SK-N-SH (cell line): ENCODE results near the gene LSM2. TPM values are rescaled to one million over a fixed set of nuclear protein-coding genes. Genes with fewer than 3 reads are reported as not detected.
A peak's percentile ranks its signal among the peaks of the same experiment; 100 is the strongest.

Experiments used
- CTCF ChIA-PET: fragments of 300-600, 350-600 bp; formaldehyde crosslinking; extraction: SDS; loops from one replicate; lab custom pipeline; 2021; lab: Yijun Ruan, JAX
- POLR2A ChIA-PET: fragments of 350-600 bp; sonication (Branson Sonifier 250); formaldehyde crosslinking; extraction: SDS; loops from one replicate; lab custom pipeline; 2020; ENCODE audit warnings: antibody characterized with exemption, inconsistent platforms; lab: Yijun Ruan, JAX
- DNase-seq: peaks from one replicate; pipeline ENCODE4 v3.0.0; 2012
- H2AFZ ChIP-seq: fragments of 200-600 bp; sonication (generic); 2 replicates; pipeline ENCODE4 v1.8.1; 2016; ENCODE audit warnings: antibody characterized with exemption, mild to moderate bottlenecking, low read depth
- H3F3A ChIP-seq: fragments of 200-600 bp; sonication (generic); replicated peaks from 2 replicates; pipeline ENCODE3; 2016; ENCODE audit warnings: antibody characterized with exemption, mild to moderate bottlenecking; ENCODE audit not compliant: insufficient read depth
- H3K27ac ChIP-seq, 2 experiments: fragments of 200-500 bp in 1 of 2; fragments of 200-600 bp in 1 of 2; sonication (Bioruptor generic) in 1 of 2; sonication (generic), shearing (Covaris generic) in 1 of 2; 2 replicates each; pipeline versions ENCODE4 v1.5.1 to v1.6.1; 2014 to 2016; ENCODE audit warnings: low read depth in 2 of 2, inconsistent platforms in 1 of 2, low read length in 1 of 2, mild to moderate bottlenecking in 1 of 2, mixed read lengths in 1 of 2
- H3K27me3 ChIP-seq: fragments of 200-600 bp; sonication (generic), shearing (Covaris generic); 2 replicates; pipeline ENCODE4 v1.6.1; 2016; ENCODE audit warnings: mixed run types; ENCODE audit not compliant: insufficient read depth
- H3K36me3 ChIP-seq, 2 experiments: fragments of 200-500 bp in 1 of 2; fragments of 200-600 bp in 1 of 2; sonication (Bioruptor generic) in 1 of 2; sonication (generic) in 1 of 2; replicated peaks in 1 of 2; 2 replicates each; pipeline versions ENCODE3 to v1.5.1; 2014 to 2016; ENCODE audit warnings: low read length in 1 of 2, mild to moderate bottlenecking in 1 of 2; ENCODE audit not compliant: insufficient read depth in 2 of 2, control insufficient read depth in 1 of 2
- H3K4me1 ChIP-seq, 2 experiments: fragments of 200-500 bp in 1 of 2; fragments of 200-600 bp in 1 of 2; sonication (Bioruptor generic) in 1 of 2; sonication (generic), shearing (Covaris generic) in 1 of 2; 2 replicates each; pipeline versions ENCODE4 v1.5.1 to v1.6.1; 2014 to 2016; ENCODE audit warnings: low read depth in 1 of 2, low read length in 1 of 2, mixed run types in 1 of 2; ENCODE audit not compliant: insufficient read depth in 2 of 2, control insufficient read depth in 1 of 2
- H3K4me2 ChIP-seq: fragments of 200-600 bp; sonication (generic), shearing (Covaris generic); 2 replicates; pipeline ENCODE4 v1.6.1; 2017; ENCODE audit warnings: mixed run types
- H3K4me3 ChIP-seq, 2 experiments: fragments of 200-500 bp in 1 of 2; fragments of 200-600 bp in 1 of 2; sonication (Bioruptor generic) in 1 of 2; sonication (generic), shearing (Covaris generic) in 1 of 2; 2 replicates each; pipeline versions ENCODE4 v1.5.1 to v1.8.1; 2014 to 2016; ENCODE audit warnings: low read depth in 2 of 2, inconsistent platforms in 1 of 2, low read length in 1 of 2, mild to moderate bottlenecking in 1 of 2, mixed read lengths in 1 of 2, moderate library complexity in 1 of 2
- H3K79me2 ChIP-seq: fragments of 200-600 bp; sonication (generic); 2 replicates; pipeline ENCODE4 v1.8.1; 2017; ENCODE audit warnings: mild to moderate bottlenecking; ENCODE audit not compliant: insufficient read depth
- H3K9ac ChIP-seq: fragments of 200-600 bp; sonication (generic); 2 replicates; pipeline ENCODE4 v1.6.1; 2017; ENCODE audit warnings: mixed run types
- H3K9me2 ChIP-seq: fragments of 200-600 bp; sonication (generic); 2 replicates; pipeline ENCODE4 v1.6.1; 2017; ENCODE audit warnings: mixed run types
- H3K9me3 ChIP-seq: fragments of 200-600 bp; sonication (generic); 2 replicates; pipeline ENCODE4 v1.6.1; 2017; ENCODE audit warnings: mixed run types, mild to moderate bottlenecking, moderate library complexity
- H4K20me1 ChIP-seq: fragments of 200-600 bp; sonication (generic); 2 replicates; pipeline ENCODE4 v1.6.1; 2017; ENCODE audit warnings: mild to moderate bottlenecking, mixed run types; ENCODE audit not compliant: insufficient read depth
- CTCF ChIP-seq: fragments of 200-600 bp; sonication (generic); IDR thresholded peaks from 2 replicates; pipeline ENCODE4 v1.6.1; 2017; ENCODE audit warnings: antibody characterized with exemption, mild to moderate bottlenecking, moderate library complexity
- ELF1 ChIP-seq: IDR thresholded peaks from 2 replicates; pipeline ENCODE4 v1.4.0; 2012
- EZH2phosphoT487 ChIP-seq: fragments of 200-600 bp; sonication (generic); IDR thresholded peaks from 2 replicates; pipeline ENCODE4 v1.6.1; 2017; ENCODE audit warnings: low read depth, mixed run types, mild to moderate bottlenecking, antibody characterized with exemption, moderate library complexity, borderline replicate concordance
- FOSL2 ChIP-seq: IDR thresholded peaks from 2 replicates; pipeline ENCODE4 v1.4.0; 2012; ENCODE audit warnings: low read depth, mild to moderate bottlenecking, moderate library complexity, borderline replicate concordance
- FOXJ3 ChIP-seq: sonication (generic); formaldehyde crosslinking; IDR thresholded peaks from 2 replicates; pipeline ENCODE4 v1.5.1; 2020; ENCODE audit warnings: mild to moderate bottlenecking, missing genetic modification reagents
- GATA2 ChIP-seq: sonication (generic); formaldehyde crosslinking; IDR thresholded peaks from 2 replicates; pipeline ENCODE4 v1.5.0; 2020; ENCODE audit warnings: mild to moderate bottlenecking, missing genetic modification reagents
- JUND ChIP-seq: IDR thresholded peaks from 2 replicates; pipeline ENCODE4 v1.4.0; 2012
- MXI1 ChIP-seq: IDR thresholded peaks from 2 replicates; pipeline ENCODE4 v1.6.1; 2012; ENCODE audit warnings: mild to moderate bottlenecking, low read depth, low read length, improper control_type of control experiment
- NFIC ChIP-seq: IDR thresholded peaks from 2 replicates; pipeline ENCODE4 v1.4.0; 2012; ENCODE audit warnings: borderline replicate concordance
- NRF1 ChIP-seq: IDR thresholded peaks from 2 replicates; pipeline ENCODE4 v1.6.1; 2012; ENCODE audit warnings: low read depth, mild to moderate bottlenecking, low read length
- POLR2AphosphoS5 ChIP-seq: IDR thresholded peaks from 2 replicates; pipeline ENCODE4 v1.6.1; 2012; ENCODE audit warnings: low read depth, low read length
- RAD21 ChIP-seq: IDR thresholded peaks from 2 replicates; pipeline ENCODE4 v1.6.1; 2012; ENCODE audit warnings: mild to moderate bottlenecking, low read length
- RCOR1 ChIP-seq: fragments of 150-350 bp; IDR thresholded peaks from 2 replicates; pipeline ENCODE4 v1.6.1; 2017; ENCODE audit warnings: antibody characterized with exemption, low read length
- RXRA ChIP-seq: IDR thresholded peaks from 2 replicates; pipeline ENCODE4 v1.4.0; 2012; ENCODE audit warnings: low read depth, mild to moderate bottlenecking, borderline replicate concordance
- SIN3A ChIP-seq: IDR thresholded peaks from 2 replicates; pipeline ENCODE4 v1.6.1; 2012; ENCODE audit warnings: low read depth, mild to moderate bottlenecking, low read length, moderate library complexity, borderline replicate concordance
- TAF1 ChIP-seq: IDR thresholded peaks from 2 replicates; pipeline ENCODE4 v1.6.1; 2012; ENCODE audit warnings: low read depth, mild to moderate bottlenecking, low read length, moderate library complexity, borderline replicate concordance
- TCF12 ChIP-seq: IDR thresholded peaks from 2 replicates; pipeline ENCODE4 v1.4.0; 2012
- USF2 ChIP-seq: fragments of 150-350 bp; IDR thresholded peaks from 2 replicates; pipeline ENCODE4 v1.6.1; 2017; ENCODE audit warnings: antibody characterized with exemption, low read length, low read depth, borderline replicate concordance
- YY1 ChIP-seq: IDR thresholded peaks from 2 replicates; pipeline ENCODE4 v1.4.0; 2012; ENCODE audit warnings: low read depth, mild to moderate bottlenecking
- WGBS: methylation state at CpG from one replicate; pipeline ENCODE4 v1.1.6; 2017; ENCODE audit warnings: low lambda C conversion rate; 5-methylcytosine and 5-hydroxymethylcytosine counted together
- polyA plus RNA-seq, 3 experiments: library from polyadenylated mRNA; depleted of rRNA; stranded (reverse); fragments of >200 nt; gene quantifications; 2 replicates each; pipeline ENCODE4 v1.2.3, GENCODE V29; 2012
- TF ChIP-seq, protein P1 (sequence below): IDR thresholded peaks from 2 replicates; pipeline ENCODE4 v1.6.1; 2012; ENCODE audit warnings: mild to moderate bottlenecking, low read depth, low read length, moderate library complexity
- TF ChIP-seq, protein P2 (sequence below): IDR thresholded peaks from 2 replicates; pipeline ENCODE4 v1.4.0; 2012; ENCODE audit warnings: low read depth, borderline replicate concordance
- TF ChIP-seq, protein P3 (sequence below): fragments of 150-350 bp; IDR thresholded peaks from 2 replicates; pipeline ENCODE4 v1.6.1; 2016; ENCODE audit warnings: mild to moderate bottlenecking, low read depth, low read length
- TF ChIP-seq, protein P4 (sequence below): IDR thresholded peaks from 2 replicates; pipeline ENCODE4 v1.4.0; 2012; ENCODE audit warnings: low read depth

Gene LSM2
- polyA plus RNA-seq, 1 of the 3 experiments (the other 2 are of a cell fraction), result 79.1 TPM

GRCh38 chr6:31776989-31777666, 29.6 kb downstream of the LSM2 start, which contains the start of gene VWA7:
Gene VWA7, minus strand, starts transcription at chr6:31777328. Its CDS starts 549 bp downstream, at chr6:31776779.
- 22% methylated on average over 8 of the region's 15 CpGs for WGBS
- H3K9me3 ChIP-seq, result no peaks in the 10 kb centered on the region
- no peaks in the 10 kb centered on the region for H3K27me3 ChIP-seq
- DNase-seq, result peak; percentile 71
- no peak within 1 kb of the TSS for H2AFZ ChIP-seq
- H3F3A ChIP-seq, result peaks cover 3% of the 10 kb centered on the region
- H4K20me1 ChIP-seq, result no peaks in the 10 kb centered on the region
- CTCF ChIA-PET, result interaction anchor here (0.9 to 9.9 kb wide), 5 partner anchors 8 to 196 kb away, joined by 3 to 62 read pairs (median 6); no protein-coding TSS in a partner anchor
- H3K9me2 ChIP-seq, result no peaks in the 10 kb centered on the region
- no peak within 1 kb of the TSS; a peak in 2 of 4 replicates for H3K27ac ChIP-seq
- peaks cover 9 to 10% of the 10 kb centered on the region in 2 experiments; a peak in 2 of 4 replicates for H3K4me1 ChIP-seq
- H3K9ac ChIP-seq, result 0 out of 2 replicates have a peak within 1 kb of the TSS, but pooled peaks have one; percentile 23
- POLR2A ChIA-PET, result no interaction called here
- H3K79me2 ChIP-seq, result no peaks in the 10 kb centered on the region
- no peak within 1 kb of the TSS for H3K4me3 ChIP-seq
- H3K36me3 ChIP-seq, result peaks cover 0 to 35% of the 10 kb centered on the region in 2 experiments
- peak within 1 kb of the TSS; percentile 69 for H3K4me2 ChIP-seq
- peak; percentile 40; the same call in 1 of the 2 replicates for TF ChIP-seq POLR2AphosphoS5
- TF ChIP-seq NFIC, result peak; percentile 95
- TF ChIP-seq USF2, result no peak
- TF ChIP-seq TCF12, result peak; percentile 28; the same call in 1 of the 2 replicates
- no peak for TF ChIP-seq YY1
- TF ChIP-seq MXI1, result no peak
- TF ChIP-seq SIN3A, result no peak; the same call in 1 of the 2 replicates
- TF ChIP-seq RAD21, result no peak
- TF ChIP-seq, protein P1, sequence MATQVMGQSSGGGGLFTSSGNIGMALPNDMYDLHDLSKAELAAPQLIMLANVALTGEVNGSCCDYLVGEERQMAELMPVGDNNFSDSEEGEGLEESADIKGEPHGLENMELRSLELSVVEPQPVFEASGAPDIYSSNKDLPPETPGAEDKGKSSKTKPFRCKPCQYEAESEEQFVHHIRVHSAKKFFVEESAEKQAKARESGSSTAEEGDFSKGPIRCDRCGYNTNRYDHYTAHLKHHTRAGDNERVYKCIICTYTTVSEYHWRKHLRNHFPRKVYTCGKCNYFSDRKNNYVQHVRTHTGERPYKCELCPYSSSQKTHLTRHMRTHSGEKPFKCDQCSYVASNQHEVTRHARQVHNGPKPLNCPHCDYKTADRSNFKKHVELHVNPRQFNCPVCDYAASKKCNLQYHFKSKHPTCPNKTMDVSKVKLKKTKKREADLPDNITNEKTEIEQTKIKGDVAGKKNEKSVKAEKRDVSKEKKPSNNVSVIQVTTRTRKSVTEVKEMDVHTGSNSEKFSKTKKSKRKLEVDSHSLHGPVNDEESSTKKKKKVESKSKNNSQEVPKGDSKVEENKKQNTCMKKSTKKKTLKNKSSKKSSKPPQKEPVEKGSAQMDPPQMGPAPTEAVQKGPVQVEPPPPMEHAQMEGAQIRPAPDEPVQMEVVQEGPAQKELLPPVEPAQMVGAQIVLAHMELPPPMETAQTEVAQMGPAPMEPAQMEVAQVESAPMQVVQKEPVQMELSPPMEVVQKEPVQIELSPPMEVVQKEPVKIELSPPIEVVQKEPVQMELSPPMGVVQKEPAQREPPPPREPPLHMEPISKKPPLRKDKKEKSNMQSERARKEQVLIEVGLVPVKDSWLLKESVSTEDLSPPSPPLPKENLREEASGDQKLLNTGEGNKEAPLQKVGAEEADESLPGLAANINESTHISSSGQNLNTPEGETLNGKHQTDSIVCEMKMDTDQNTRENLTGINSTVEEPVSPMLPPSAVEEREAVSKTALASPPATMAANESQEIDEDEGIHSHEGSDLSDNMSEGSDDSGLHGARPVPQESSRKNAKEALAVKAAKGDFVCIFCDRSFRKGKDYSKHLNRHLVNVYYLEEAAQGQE, result no peak
- TF ChIP-seq CTCF, result no peak
- TF ChIP-seq EZH2phosphoT487, result no peak
- peak; percentile 59; the same call in 1 of the 2 replicates for TF ChIP-seq FOSL2
- TF ChIP-seq RXRA, result no peak
- TF ChIP-seq FOXJ3 (CRISPR knock-in tag), result no peak
- TF ChIP-seq, protein P2, sequence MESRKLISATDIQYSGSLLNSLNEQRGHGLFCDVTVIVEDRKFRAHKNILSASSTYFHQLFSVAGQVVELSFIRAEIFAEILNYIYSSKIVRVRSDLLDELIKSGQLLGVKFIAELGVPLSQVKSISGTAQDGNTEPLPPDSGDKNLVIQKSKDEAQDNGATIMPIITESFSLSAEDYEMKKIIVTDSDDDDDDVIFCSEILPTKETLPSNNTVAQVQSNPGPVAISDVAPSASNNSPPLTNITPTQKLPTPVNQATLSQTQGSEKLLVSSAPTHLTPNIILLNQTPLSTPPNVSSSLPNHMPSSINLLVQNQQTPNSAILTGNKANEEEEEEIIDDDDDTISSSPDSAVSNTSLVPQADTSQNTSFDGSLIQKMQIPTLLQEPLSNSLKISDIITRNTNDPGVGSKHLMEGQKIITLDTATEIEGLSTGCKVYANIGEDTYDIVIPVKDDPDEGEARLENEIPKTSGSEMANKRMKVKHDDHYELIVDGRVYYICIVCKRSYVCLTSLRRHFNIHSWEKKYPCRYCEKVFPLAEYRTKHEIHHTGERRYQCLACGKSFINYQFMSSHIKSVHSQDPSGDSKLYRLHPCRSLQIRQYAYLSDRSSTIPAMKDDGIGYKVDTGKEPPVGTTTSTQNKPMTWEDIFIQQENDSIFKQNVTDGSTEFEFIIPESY, result peak; percentile 39; the same call in 1 of the 2 replicates
- TF ChIP-seq JUND, result peak; percentile 63; the same call in 1 of the 2 replicates
- TF ChIP-seq TAF1, result no peak
- TF ChIP-seq, protein P3, sequence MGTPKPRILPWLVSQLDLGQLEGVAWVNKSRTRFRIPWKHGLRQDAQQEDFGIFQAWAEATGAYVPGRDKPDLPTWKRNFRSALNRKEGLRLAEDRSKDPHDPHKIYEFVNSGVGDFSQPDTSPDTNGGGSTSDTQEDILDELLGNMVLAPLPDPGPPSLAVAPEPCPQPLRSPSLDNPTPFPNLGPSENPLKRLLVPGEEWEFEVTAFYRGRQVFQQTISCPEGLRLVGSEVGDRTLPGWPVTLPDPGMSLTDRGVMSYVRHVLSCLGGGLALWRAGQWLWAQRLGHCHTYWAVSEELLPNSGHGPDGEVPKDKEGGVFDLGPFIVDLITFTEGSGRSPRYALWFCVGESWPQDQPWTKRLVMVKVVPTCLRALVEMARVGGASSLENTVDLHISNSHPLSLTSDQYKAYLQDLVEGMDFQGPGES, result no peak
- TF ChIP-seq NRF1, result no peak
- TF ChIP-seq RCOR1, result no peak
- TF ChIP-seq ELF1, result no peak
- no peak for TF ChIP-seq GATA2 (CRISPR knock-in tag)
- TF ChIP-seq, protein P4, sequence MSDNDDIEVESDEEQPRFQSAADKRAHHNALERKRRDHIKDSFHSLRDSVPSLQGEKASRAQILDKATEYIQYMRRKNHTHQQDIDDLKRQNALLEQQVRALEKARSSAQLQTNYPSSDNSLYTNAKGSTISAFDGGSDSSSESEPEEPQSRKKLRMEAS, result peak; percentile 60; the same call in 1 of the 2 replicates
